ENCODE data around the gene OR2A2.
"Not testable (repeated sequence)": the region's sequence is repeated elsewhere in the genome, so short reads cannot be mapped to it uniquely, and the experiment has no call there.

Gene OR2A2, protein sequence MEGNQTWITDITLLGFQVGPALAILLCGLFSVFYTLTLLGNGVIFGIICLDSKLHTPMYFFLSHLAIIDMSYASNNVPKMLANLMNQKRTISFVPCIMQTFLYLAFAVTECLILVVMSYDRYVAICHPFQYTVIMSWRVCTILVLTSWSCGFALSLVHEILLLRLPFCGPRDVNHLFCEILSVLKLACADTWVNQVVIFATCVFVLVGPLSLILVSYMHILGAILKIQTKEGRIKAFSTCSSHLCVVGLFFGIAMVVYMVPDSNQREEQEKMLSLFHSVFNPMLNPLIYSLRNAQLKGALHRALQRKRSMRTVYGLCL

DNA sequence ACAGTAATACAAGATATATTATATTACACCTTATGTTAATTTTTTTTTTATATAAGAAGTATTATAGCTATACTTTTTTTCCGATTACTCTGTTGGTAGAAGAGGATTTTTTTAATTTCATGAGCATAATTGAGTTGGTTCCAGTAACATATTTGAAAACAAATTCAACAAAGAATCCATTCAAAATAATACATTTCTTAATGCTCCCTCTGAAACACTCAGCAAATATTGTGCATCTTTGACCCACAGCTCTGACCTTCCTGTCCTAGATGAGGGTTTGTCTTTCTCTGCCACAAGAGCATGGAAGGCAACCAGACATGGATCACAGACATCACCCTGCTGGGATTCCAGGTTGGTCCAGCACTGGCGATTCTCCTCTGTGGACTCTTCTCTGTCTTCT, at the start of gene OR2A2:
Gene OR2A2 (plus strand): TSS at position 301 of the 400 bp plus-strand sequence. CDS start 0 bp downstream, at position 301.
- no peak for DNase-seq

DNA sequence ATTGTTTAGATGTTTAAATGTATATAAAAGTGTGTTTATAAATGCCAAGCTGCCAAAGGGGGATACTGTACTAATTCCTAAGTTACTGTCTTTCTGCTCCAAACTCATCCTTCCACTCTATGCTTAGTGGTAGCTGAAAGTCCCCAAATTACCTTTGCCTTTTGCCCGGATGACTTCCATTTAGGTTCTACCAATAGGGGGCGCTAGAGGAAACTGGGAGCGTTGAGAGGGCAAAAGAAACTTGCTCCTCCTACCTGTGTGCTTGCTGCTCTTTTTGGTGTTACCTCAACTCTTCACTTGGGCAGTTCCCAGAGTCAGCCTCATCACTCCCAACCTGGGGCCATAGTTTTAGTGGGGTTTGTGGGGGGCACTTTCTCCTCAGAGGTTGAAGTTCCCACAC, 45.7 kb upstream of the OR2A2 start:
- no peak for DNase-seq

DNA sequence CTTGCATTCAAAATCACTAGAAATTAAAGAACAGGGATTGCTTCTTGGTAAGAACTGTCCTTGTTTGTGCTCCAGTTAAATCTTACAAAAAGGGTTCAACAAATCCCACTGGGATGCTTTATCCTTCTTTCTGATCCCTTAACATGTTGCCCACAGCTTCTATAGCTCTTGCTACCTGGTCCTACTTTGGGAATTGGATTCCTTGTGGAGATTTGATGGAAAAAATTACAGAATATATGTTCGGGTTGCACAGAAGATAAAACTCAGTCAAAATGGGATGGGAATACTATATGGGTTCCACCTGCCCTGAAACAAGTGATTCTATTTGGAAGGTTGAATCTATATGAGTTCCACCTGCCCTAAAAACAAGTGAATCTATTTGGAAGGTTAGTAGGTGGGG, 39.9 kb upstream of the OR2A2 start, which contains the start of gene OR2A25:
Gene OR2A25 (plus strand): TSS at position 301 of the 400 bp plus-strand sequence. CDS start 4,409 bp downstream, outside the sequence.
- no peak for DNase-seq

DNA sequence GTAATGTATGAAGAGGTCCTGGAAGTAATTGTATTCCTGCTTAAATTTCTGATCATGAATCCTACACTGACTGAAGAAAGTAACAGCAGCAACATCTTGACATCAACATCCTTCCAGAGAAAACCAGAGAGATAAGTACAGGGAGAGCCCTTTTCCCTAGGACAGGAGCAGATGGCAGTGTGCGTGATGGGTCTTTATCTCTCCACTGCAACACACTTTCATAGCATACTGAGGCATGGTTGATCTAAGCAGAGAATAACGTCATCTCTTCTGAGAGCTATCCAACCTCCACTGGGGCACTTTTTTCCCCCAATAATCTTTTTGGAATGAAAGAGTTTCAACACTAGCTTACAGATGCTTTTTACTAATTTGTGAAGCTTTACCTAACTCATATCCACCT, 39.4 kb upstream of the OR2A2 start:
- DNase-seq: no peak

DNA sequence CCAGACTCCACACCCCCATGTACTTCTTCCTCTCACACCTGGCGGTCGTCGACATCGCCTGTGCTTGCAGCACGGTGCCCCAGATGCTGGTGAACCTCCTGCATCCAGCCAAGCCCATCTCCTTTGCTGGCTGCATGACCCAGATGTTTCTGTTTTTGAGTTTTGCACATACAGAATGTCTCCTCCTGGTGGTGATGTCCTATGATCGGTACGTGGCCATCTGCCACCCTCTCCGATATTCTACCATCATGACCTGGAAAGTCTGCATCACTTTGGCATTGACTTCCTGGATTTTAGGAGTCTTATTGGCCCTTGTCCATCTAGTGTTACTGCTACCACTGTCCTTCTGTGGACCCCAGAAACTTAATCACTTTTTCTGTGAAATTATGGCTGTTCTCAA, 35.0 kb upstream of the OR2A2 start:
- no peak for DNase-seq

DNA sequence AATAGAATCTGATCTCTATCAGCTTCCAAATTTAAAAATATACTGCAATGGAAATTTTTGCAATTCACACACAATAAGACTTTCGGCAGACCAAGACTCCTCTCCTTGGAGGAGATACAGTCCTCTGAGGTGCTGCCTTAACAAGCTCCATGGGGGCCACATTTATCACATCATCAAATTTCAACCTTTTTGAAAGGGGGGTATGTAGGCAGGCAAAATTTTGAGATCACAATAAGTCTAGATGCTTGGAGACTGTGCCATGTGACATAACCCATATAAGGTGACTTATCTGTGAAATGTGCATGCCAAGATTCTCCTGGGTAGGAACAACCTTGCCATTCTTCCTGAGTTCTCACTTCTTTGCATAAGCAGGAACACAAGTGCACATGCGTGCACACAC, 23.4 kb upstream of the OR2A2 start, which contains the start of gene OR2A12:
Gene OR2A12 (plus strand): TSS at position 301 of the 400 bp plus-strand sequence. CDS start 8,830 bp downstream, outside the sequence.
- DNase-seq: no peak

DNA sequence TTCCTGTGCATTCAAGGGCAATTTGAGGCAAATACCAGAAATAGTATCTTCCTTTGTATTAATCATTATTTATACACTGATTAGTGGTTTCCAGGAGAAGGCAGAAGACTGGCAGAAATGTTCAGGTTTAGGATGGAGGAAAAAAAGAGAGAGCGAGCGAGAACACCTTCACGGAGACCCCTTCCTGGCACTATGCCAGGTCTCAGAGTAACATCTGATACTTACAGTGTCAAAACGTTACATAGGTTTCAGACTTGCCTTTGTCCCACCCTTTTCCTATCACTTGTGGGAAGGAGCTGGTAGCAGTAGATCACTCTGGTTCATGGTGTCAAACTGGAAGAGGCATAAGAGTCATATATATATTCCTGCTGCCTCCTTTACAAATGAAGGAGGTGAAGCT, 22.7 kb upstream of the OR2A2 start:
- no peak for DNase-seq

DNA sequence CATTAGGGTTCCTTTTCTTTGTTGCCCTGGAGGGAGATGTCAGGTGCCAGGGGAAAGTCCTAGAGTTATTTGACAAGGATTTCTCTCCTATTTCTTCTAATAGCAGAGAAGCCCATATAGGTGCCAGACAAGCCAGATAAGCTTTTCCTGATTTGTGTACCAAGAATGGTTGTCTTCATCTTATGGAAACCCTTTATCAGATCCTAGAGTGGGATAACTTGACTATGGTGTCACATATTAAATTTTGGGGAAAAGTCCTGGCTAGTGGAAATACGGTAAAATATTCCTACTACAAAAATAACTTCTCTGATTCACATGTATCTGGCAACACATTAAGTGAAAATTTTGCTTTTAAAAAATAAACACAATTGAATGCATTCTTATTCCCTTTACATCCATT, 22.2 kb upstream of the OR2A2 start:
- DNase-seq: no peak

DNA sequence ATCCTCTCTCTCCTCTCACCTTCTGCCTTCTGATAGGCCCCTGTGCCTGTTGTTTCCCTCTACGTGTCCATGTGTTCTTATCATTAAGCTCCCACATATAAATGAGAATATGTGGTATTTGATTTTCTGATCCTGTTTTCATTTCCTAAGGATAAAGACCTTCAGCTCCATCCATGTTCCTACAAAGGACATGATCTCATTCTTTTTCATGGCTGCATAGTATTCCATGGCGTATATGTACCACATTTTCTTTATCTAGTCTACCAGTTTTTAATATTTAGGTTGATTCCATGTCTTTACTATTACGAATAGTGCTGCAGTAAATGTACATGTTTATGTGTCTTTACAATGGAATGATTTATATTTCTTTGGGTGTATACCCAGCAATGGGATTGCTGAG, 18.7 kb upstream of the OR2A2 start:
- DNase-seq: no peak

DNA sequence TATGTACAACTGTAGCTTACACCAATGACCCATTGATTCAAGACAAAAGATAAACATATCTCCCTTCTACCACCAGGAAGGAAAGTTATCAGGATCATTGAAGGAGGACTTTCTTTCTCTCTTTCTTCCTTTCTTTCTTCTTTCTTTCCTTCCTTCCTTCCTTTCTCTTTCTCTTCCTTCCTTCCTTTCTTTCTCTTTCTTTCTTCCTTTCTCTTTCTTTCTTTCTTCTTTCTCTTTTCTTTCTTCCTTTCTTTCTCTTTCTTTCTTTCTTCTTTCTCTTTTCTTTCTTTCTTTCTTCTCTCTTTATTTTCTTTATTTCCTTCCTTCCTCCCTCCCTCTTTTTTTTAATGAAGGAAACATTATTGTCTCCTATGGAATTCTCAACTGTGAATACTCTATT, 10.6 kb upstream of the OR2A2 start:
- no peak for DNase-seq

DNA sequence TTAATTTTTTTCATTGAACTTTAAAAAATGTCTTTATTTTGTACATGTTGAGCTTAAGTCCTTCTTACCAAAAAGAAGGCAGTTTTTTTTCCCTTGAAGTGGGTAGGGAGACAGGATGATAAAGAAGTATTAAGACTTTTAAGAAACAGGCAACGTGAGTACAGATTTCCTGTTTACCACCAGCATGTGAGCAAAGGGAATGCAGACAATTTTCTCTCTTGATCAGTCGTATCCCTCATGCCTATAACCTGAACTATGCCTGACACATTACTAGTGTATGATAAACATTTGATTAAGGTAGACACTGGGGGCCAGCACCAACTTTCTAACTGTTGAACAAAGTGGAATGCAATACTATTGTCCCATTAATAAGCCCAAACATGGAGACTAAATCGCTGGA, 8.8 kb upstream of the OR2A2 start:
- DNase-seq: peak in 1 of 6 experiments; percentile 13

DNA sequence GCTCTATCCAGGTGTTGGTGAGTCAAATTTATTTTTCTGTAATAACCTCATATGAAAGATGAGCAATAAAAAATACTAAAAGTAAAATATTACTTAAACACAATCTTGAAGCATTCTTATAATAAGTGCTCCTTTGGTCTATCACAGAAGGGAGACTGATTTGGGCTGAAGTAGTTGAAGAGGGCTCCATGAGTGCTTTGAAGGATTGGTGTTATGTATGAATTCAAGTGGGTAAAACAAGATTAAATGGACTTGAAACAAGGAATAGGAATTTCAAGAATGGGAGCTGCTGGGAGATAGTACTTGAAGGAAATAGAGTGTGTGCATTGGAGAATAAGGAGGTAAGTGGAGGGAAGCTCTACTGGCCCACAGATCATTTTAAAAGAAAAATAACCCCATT, 7.3 kb upstream of the OR2A2 start:
- DNase-seq: no peak

DNA sequence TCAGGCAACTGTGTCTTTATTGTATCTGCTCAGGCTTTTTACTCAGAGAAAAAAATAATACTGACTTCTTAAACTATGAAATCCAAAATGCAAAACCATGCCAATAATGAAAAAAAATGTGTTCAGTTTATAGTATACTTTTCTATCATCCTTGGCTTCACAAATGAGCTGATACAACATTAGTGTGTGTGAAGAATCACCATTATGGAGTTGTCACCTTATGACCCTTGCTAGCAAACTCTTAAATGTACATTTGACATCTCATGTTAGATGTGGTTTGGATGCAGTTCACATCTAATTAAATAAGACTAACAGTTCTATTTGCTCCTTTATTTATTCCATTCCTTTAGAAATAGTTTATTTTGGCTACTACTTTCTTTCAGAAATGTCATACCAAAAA, 4.2 kb upstream of the OR2A2 start:
- DNase-seq: no peak

DNA sequence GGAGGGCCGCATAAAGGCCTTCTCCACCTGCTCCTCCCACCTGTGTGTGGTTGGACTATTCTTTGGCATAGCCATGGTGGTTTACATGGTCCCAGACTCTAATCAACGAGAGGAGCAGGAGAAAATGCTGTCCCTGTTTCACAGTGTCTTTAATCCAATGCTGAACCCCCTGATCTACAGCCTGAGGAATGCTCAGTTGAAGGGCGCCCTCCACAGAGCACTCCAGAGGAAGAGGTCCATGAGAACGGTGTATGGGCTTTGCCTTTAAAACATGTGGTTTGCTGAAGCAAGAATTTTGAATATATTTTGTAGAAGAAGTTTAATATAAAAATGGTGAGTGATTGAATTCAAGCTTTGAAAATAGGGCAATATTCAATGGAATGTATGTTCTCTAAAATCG, 889 bp downstream of the OR2A2 start:
- no peak for DNase-seq

DNA sequence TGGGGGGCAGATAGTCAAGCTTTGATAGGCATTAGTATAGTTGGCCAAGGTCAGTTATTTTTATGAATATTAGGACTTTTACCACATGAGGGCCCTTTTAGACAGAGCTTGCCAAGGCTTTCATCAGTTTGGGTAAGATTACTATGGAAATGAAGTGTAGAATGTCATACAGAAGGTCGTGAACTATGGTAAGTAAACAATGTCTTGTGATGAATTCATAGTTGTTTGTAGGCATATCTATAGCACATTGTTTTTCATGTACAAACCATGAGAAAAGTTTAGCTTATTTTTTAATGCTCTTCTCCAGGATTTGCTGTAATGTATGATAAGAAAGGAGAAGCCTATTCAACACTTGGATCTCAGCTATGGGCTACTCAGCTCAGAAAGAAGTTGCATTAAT, 4.3 kb downstream of the OR2A2 start:
- no peak for DNase-seq

DNA sequence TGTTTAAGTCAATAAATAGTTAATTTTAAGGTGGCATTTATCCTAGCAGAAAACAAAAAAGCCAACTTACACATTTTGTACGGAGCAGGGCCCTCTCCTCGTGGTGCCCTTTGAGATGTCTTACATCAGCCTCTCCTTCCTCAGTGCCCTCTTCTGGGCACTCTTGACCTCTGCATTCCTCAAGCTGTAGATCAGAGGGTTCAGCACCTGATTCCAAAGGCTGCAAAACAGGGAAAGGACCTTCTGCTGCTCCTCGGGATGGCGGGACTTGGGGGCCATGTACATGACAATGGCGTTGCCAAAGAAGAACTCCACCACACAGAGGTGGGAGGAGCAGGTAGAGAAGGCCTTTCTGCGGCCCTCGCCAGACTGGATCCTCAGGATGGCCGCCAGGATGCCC, 9.0 kb downstream of the OR2A2 start:
- DNase-seq: no peak

DNA sequence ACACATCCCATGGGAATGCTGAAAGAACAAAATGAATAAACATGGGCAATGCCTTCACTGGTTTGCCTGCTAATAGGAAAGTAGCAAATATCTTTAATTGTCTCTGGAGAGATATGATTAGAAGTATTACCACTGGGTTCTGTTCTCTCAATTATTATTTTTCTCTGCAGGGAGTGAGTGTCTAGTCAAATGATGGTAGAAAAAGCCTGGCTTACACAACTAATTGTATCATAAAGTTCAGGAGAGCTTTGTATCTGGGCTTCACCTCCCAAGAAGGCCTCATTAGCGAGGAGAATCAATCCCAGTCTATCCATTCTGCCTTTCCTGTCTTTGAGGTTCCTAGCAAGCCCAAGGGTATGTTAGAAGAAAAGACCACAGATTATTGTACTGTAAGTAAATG, 13.5 kb downstream of the OR2A2 start, which contains the start of gene OR2A14:
Gene OR2A14 (plus strand): TSS at position 301 of the 400 bp plus-strand sequence. CDS start 5,937 bp downstream, outside the sequence.
- DNase-seq: no peak

DNA sequence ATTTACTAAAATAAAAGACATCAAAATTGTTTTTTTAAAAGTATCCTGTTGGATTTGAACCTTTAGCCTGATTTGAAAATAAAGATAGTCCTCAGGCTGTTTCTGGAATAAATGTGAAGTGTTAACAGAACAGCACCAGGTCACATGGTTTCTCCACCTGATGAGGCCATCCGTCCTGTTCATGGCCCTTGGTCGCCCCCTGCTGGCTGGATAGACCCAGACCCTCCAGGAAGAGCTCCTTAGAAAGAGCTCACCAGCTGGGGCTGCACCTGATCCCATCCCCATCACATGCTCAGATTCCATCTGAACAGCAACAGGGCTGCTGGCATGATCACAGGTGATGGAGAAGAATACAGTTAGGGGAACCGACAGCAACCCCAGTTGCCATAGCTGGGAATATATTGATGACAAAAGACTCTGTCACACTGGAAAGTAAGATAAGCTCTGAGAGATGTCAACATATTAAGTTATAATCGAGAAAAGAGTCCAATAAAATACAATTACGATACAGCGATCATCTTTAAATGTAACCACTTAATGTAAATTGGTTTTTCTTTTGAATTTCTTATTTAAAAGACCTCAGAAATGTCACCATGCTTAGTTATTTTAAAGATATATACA, 18.4 kb downstream of the OR2A2 start:
- peak; percentile 74 to 87 (median 80) for DNase-seq

DNA sequence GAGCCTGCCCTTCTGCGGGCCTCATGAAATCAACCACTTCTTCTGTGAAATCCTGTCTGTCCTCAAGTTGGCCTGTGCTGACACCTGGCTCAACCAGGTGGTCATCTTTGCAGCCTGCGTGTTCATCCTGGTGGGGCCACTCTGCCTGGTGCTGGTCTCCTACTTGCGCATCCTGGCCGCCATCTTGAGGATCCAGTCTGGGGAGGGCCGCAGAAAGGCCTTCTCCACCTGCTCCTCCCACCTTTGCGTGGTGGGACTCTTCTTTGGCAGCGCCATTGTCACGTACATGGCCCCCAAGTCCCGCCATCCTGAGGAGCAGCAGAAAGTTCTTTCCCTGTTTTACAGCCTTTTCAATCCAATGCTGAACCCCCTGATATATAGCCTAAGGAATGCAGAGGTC, 20.2 kb downstream of the OR2A2 start:
- DNase-seq: not testable (repeated sequence)

DNA sequence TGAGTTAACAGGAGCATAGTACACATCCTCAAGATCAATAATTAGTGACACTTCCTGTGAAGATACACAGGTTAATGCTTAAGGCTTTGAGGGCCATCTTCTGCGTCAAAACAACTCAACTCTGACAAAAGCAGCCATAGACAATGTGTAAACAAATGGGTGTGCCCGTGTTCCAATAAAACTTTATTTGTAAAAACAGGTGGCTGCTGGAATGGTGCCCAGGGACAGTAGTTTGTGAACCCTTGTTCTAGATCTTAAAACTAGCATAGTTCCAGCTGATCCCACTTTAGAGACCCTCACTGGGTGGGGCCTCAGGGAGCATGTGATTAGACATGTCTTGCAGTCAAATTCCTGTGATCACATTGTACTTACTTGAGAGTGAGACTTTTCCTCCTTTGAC, 21.3 kb downstream of the OR2A2 start:
- no peak for DNase-seq

DNA sequence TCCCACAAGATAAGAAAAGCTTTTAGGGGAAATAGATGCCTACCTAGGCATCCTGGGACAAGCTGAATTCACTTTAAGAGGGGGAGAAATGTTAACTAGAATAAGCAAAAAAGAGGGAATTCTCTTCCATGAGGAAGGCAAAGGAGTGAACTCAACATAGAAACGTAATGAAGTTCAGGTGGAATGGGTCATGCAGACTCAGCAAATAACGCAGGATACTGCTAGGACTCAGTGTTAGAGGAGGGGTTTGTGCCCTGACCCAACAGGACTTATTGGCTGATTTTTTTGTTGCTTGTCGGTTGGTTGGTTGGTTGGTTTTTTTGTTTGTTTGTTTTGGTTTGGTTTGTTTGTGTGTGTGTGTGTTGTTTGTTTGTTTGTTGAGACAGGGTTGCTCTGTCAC, 22.9 kb downstream of the OR2A2 start:
- DNase-seq: no peak

DNA sequence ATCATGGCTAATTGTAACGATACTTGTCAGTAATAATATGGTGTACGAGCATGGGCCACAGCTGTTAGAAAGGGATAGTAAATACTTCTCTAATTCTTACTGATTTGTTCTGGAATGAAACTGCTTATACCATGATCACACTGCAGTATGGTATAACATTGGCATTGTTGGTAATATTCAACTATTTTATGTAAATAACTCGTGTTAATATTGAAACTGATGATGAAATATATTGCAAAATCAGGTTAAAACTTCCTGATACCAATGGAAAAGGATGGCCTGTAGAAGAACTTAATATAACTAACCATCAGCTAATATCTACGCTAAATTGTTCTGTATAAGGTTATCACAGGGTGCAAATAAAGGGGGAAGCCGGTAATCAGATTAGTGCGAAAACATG, 23.9 kb downstream of the OR2A2 start:
- DNase-seq: no peak

DNA sequence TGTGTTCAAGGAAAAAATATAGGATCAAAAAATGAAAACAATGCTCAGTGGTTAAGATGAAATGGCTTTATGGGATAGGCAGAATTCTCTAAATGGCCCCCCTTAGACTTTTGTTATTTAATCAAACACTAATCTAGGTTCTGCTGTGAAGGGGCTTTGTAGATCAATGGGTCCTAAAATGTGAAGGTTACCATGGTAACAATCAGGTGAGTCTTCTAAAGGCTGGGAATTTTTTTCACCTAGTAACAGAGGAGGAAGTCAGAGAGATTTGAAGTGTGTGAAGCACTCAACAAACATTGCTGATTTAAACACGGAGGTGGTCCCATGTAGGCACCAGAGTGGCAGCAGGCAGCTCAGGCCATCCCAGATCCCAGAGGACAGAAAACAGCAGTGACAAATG, 24.7 kb downstream of the OR2A2 start:
- DNase-seq: no peak

DNA sequence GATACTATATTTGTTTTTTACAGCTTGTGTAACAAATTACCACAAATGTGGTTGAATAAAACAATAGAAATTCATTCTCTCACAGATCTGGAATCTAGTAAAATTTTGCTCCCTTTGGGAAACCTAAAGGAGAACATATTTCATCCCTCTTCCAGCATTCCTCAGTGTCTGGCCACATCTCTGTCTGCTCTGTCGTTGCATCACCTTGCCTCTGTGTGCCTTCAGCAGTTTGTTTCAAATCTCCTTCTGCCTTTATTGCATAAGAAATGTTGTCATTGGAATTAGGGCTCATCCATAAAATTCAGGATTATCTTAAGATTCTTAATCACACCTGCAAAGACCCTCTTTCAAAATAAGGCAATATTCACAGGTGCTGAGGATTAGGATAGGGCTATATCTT, 28.1 kb downstream of the OR2A2 start:
- DNase-seq: no peak

DNA sequence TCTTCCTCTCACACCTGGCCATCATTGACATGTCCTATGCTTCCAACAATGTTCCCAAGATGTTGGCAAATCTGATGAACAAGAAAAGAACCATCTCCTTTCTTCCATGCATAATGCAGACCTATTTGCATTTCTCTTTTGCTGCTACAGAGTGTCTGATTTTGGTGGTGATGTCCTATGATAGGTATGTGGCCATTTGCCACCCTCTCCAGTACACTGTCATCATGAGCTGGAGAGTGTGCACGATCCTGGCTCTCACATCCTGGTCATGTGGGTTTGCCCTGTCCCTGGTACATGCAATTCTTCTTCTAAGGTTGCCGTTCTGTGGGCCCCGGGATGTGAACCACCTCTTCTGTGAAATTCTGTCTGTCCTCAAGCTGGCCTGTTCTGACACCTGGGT, 32.8 kb downstream of the OR2A2 start:
- no peak for DNase-seq

Data from stimulated activated naive CD4-positive, alpha-beta T cell (primary cell).